ENCODE measurements around the gene ARFIP1.

The ARFIP1 gene

DNA sequence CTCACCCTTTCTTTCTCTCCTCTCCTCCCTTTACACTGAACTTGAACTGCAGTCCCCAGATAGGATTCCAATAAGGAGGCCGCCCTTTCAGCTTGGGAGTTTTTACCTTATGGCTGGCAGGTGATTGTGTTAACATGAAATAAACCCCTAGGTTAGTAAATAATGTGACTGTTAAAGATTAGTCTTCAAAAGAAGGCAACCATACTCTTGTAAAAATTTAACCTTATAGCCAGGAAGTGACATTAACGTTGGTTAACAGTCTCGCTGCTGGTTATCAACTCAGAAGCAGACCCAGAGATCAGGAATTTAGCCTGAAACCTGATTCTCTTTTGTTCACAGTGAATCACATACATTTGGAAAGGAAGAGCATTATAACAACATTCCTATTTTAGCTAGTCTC is 171.6 kb downstream of the ARFIP1 start:
- POLR2A ChIA-PET = no interaction called here
- H3K4me3 ChIP-seq (ENCODE audit: low read depth, low read length) = no peak overlapping the region
- no peak for TF ChIP-seq ZNF510 (tag by site-specific recombination; IDR thresholded peaks at IDR 0.05; ENCODE audit: insufficient replicate concordance)
- TF ChIP-seq, protein P1, sequence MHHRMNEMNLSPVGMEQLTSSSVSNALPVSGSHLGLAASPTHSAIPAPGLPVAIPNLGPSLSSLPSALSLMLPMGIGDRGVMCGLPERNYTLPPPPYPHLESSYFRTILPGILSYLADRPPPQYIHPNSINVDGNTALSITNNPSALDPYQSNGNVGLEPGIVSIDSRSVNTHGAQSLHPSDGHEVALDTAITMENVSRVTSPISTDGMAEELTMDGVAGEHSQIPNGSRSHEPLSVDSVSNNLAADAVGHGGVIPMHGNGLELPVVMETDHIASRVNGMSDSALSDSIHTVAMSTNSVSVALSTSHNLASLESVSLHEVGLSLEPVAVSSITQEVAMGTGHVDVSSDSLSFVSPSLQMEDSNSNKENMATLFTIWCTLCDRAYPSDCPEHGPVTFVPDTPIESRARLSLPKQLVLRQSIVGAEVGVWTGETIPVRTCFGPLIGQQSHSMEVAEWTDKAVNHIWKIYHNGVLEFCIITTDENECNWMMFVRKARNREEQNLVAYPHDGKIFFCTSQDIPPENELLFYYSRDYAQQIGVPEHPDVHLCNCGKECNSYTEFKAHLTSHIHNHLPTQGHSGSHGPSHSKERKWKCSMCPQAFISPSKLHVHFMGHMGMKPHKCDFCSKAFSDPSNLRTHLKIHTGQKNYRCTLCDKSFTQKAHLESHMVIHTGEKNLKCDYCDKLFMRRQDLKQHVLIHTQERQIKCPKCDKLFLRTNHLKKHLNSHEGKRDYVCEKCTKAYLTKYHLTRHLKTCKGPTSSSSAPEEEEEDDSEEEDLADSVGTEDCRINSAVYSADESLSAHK (tag by site-specific recombination; IDR thresholded peaks at IDR 0.05) = no peak
- TF ChIP-seq, protein P2, sequence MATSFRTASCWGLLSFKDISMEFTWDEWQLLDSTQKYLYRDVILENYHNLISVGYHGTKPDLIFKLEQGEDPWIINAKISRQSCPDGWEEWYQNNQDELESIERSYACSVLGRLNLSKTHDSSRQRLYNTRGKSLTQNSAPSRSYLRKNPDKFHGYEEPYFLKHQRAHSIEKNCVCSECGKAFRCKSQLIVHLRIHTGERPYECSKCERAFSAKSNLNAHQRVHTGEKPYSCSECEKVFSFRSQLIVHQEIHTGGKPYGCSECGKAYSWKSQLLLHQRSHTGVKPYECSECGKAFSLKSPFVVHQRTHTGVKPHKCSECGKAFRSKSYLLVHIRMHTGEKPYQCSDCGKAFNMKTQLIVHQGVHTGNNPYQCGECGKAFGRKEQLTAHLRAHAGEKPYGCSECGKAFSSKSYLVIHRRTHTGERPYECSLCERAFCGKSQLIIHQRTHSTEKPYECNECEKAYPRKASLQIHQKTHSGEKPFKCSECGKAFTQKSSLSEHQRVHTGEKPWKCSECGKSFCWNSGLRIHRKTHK (tag by site-specific recombination; IDR thresholded peaks at IDR 0.05) = no peak
- TF ChIP-seq ZEB2 (tag by site-specific recombination; IDR thresholded peaks at IDR 0.05) = no peak
- TF ChIP-seq ZNF23 (tag by site-specific recombination; IDR thresholded peaks at IDR 0.05; ENCODE audit: borderline replicate concordance) = no peak
- no peaks in the 10 kb centered on the region for H3K36me3 ChIP-seq (ENCODE audit: control insufficient read depth in 2 of 2, insufficient read depth in 1 of 2, low read length in 2 of 2)
- CTCF ChIA-PET = interaction anchor here (0.7 to 1.2 kb wide), 3 partner anchors 55 to 517 kb away, joined by 3 to 4 read pairs (median 3); no protein-coding TSS in a partner anchor
- H3K27ac ChIP-seq (ENCODE audit: extremely low read depth, low read depth, low read length) = no peak overlapping the region
- H3K4me1 ChIP-seq (ENCODE audit: control insufficient read depth, insufficient read depth, low read length) = no peaks in the 10 kb centered on the region
- no peaks in the 10 kb centered on the region for H3K9me3 ChIP-seq (ENCODE audit: control insufficient read depth, insufficient read depth, low read depth, low read length)

DNA sequence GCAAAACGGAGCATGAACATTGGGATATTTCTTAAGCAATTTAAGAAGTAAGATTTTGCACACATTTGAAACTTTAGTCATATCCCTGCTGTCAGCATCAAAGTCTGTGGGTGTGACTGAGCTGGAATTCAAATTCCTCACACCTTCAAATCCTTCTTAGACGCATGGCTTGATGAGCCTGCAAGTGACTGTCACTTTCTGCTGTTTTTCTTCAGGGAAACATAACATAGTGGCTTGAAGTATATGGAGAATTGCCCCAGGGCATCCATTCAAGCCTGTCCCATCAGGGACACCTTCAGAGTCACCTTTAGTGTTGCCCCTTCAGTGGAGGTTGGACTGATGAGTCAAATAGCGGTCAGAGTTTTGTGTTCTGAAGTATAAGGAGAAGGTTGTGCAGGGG is 173.8 kb downstream of the ARFIP1 start:
- ChIA-PET CTCF (no interaction called here), POLR2A (no interaction called here)
- Histone ChIP-seq H3K27ac (ENCODE audit: extremely low read depth, low read depth, low read length) (no peak overlapping the region), H3K36me3 (ENCODE audit: control insufficient read depth in 2 of 2, insufficient read depth in 1 of 2, low read length in 2 of 2) (no peaks in the 10 kb centered on the region), H3K4me1 (ENCODE audit: control insufficient read depth, insufficient read depth, low read length) (peaks cover 4% of the 10 kb centered on the region; the same call in 1 of the 2 replicates), H3K4me3 (ENCODE audit: low read depth, low read length) (no peak overlapping the region), H3K9me3 (ENCODE audit: control insufficient read depth, insufficient read depth, low read depth, low read length) (no peaks in the 10 kb centered on the region)
- TF ChIP-seq, protein P3, sequence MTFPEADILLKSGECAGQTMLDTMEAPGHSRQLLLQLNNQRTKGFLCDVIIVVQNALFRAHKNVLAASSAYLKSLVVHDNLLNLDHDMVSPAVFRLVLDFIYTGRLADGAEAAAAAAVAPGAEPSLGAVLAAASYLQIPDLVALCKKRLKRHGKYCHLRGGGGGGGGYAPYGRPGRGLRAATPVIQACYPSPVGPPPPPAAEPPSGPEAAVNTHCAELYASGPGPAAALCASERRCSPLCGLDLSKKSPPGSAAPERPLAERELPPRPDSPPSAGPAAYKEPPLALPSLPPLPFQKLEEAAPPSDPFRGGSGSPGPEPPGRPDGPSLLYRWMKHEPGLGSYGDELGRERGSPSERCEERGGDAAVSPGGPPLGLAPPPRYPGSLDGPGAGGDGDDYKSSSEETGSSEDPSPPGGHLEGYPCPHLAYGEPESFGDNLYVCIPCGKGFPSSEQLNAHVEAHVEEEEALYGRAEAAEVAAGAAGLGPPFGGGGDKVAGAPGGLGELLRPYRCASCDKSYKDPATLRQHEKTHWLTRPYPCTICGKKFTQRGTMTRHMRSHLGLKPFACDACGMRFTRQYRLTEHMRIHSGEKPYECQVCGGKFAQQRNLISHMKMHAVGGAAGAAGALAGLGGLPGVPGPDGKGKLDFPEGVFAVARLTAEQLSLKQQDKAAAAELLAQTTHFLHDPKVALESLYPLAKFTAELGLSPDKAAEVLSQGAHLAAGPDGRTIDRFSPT (tag by site-specific recombination; IDR thresholded peaks at IDR 0.05) = no peak
- TF ChIP-seq ZNF776 (tag by site-specific recombination; IDR thresholded peaks at IDR 0.05; ENCODE audit: borderline replicate concordance) (no peak), ZNF112 (tag by site-specific recombination; IDR thresholded peaks at IDR 0.05) (no peak), ZNF175 (tag by site-specific recombination; IDR thresholded peaks at IDR 0.05) (no peak), ZNF169 (tag by site-specific recombination; IDR thresholded peaks at IDR 0.05) (no peak), ZNF302 (tag by site-specific recombination; IDR thresholded peaks at IDR 0.05; ENCODE audit: low read depth) (no peak), GFI1B (tag by site-specific recombination; IDR thresholded peaks at IDR 0.05) (no peak), ZNF114 (tag by site-specific recombination; IDR thresholded peaks at IDR 0.05) (no peak), SALL2 (tag by site-specific recombination; IDR thresholded peaks at IDR 0.05; ENCODE audit: borderline replicate concordance) (no peak), ZNF510 (tag by site-specific recombination; IDR thresholded peaks at IDR 0.05; ENCODE audit: insufficient replicate concordance) (no peak), ZNF544 (tag by site-specific recombination; IDR thresholded peaks at IDR 0.05) (no peak), ZNF837 (tag by site-specific recombination; IDR thresholded peaks at IDR 0.05) (no peak)
- TF ChIP-seq, protein P4, sequence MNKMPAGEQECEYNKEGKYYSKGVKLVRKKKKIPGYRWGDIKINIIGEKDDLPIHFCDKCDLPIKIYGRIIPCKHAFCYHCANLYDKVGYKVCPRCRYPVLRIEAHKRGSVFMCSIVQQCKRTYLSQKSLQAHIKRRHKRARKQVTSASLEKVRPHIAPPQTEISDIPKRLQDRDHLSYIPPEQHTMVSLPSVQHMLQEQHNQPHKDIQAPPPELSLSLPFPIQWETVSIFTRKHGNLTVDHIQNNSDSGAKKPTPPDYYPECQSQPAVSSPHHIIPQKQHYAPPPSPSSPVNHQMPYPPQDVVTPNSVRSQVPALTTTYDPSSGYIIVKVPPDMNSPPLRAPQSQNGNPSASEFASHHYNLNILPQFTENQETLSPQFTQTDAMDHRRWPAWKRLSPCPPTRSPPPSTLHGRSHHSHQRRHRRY (tag by site-specific recombination; IDR thresholded peaks at IDR 0.05) = no peak
- TF ChIP-seq, protein P5, sequence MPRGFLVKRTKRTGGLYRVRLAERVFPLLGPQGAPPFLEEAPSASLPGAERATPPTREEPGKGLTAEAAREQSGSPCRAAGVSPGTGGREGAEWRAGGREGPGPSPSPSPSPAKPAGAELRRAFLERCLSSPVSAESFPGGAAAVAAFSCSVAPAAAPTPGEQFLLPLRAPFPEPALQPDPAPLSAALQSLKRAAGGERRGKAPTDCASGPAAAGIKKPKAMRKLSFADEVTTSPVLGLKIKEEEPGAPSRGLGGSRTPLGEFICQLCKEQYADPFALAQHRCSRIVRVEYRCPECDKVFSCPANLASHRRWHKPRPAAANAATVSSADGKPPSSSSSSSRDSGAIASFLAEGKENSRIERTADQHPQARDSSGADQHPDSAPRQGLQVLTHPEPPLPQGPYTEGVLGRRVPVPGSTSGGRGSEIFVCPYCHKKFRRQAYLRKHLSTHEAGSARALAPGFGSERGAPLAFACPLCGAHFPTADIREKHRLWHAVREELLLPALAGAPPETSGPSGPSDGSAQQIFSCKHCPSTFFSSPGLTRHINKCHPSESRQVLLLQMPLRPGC (tag by site-specific recombination; IDR thresholded peaks at IDR 0.05) = no peak
- TF ChIP-seq, protein P6, sequence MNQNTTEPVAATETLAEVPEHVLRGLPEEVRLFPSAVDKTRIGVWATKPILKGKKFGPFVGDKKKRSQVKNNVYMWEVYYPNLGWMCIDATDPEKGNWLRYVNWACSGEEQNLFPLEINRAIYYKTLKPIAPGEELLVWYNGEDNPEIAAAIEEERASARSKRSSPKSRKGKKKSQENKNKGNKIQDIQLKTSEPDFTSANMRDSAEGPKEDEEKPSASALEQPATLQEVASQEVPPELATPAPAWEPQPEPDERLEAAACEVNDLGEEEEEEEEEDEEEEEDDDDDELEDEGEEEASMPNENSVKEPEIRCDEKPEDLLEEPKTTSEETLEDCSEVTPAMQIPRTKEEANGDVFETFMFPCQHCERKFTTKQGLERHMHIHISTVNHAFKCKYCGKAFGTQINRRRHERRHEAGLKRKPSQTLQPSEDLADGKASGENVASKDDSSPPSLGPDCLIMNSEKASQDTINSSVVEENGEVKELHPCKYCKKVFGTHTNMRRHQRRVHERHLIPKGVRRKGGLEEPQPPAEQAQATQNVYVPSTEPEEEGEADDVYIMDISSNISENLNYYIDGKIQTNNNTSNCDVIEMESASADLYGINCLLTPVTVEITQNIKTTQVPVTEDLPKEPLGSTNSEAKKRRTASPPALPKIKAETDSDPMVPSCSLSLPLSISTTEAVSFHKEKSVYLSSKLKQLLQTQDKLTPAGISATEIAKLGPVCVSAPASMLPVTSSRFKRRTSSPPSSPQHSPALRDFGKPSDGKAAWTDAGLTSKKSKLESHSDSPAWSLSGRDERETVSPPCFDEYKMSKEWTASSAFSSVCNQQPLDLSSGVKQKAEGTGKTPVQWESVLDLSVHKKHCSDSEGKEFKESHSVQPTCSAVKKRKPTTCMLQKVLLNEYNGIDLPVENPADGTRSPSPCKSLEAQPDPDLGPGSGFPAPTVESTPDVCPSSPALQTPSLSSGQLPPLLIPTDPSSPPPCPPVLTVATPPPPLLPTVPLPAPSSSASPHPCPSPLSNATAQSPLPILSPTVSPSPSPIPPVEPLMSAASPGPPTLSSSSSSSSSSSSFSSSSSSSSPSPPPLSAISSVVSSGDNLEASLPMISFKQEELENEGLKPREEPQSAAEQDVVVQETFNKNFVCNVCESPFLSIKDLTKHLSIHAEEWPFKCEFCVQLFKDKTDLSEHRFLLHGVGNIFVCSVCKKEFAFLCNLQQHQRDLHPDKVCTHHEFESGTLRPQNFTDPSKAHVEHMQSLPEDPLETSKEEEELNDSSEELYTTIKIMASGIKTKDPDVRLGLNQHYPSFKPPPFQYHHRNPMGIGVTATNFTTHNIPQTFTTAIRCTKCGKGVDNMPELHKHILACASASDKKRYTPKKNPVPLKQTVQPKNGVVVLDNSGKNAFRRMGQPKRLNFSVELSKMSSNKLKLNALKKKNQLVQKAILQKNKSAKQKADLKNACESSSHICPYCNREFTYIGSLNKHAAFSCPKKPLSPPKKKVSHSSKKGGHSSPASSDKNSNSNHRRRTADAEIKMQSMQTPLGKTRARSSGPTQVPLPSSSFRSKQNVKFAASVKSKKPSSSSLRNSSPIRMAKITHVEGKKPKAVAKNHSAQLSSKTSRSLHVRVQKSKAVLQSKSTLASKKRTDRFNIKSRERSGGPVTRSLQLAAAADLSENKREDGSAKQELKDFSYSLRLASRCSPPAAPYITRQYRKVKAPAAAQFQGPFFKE (tag by site-specific recombination; IDR thresholded peaks at IDR 0.05; ENCODE audit: borderline replicate concordance) = no peak
